ENCODE measurements around the gene ABRACL. TPM values are rescaled to one million over a fixed set of nuclear protein-coding genes. Genes with fewer than 3 reads are reported as not detected.

Gene ABRACL
- total RNA-seq, 1 experiment from 2014 or later, result 117 TPM

DNA sequence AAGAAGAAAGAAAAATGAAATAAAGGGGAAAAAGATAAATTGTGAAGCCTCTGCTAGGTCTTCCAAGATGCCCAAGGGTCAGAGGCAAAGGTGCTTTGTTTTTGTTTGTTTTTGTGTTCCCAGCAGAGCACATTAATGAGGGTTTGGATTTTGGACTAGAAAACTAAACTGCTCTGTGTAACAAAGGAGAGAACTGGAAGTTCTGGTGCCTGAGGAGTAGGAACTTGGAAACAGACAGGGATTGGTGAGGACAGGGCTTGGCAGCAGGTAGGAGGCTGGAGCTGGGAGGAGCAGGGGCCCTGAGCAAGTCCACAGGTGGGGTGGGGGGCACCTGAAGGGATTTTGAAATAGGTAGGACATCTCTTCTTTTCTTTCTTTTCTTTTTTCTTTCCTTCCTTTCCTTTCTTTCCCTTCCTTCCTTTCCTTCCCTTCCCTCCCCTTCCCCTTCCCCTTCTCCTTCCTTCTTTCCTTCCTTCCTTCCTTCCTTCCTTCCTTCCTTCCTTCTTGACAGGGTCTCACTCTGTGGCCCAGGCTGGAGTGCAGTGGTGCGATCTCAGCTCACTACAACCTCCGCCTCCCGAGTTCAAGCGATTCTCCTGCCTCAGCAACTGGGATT is 15.3 kb upstream of the ABRACL start (continued):
- no peak for TF ChIP-seq OVOL2 (CRISPR knock-in tag; IDR thresholded peaks at IDR 0.05; ENCODE audit: borderline replicate concordance)
- TF ChIP-seq, protein P1, sequence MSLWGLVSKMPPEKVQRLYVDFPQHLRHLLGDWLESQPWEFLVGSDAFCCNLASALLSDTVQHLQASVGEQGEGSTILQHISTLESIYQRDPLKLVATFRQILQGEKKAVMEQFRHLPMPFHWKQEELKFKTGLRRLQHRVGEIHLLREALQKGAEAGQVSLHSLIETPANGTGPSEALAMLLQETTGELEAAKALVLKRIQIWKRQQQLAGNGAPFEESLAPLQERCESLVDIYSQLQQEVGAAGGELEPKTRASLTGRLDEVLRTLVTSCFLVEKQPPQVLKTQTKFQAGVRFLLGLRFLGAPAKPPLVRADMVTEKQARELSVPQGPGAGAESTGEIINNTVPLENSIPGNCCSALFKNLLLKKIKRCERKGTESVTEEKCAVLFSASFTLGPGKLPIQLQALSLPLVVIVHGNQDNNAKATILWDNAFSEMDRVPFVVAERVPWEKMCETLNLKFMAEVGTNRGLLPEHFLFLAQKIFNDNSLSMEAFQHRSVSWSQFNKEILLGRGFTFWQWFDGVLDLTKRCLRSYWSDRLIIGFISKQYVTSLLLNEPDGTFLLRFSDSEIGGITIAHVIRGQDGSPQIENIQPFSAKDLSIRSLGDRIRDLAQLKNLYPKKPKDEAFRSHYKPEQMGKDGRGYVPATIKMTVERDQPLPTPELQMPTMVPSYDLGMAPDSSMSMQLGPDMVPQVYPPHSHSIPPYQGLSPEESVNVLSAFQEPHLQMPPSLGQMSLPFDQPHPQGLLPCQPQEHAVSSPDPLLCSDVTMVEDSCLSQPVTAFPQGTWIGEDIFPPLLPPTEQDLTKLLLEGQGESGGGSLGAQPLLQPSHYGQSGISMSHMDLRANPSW (CRISPR knock-in tag; conservative IDR thresholded peaks at IDR 0.05; ENCODE audit: low read depth), result no peak
- TF ChIP-seq SMAD4 (CRISPR knock-in tag; IDR thresholded peaks at IDR 0.05), result no peak
- TF ChIP-seq PRRX2 (CRISPR knock-in tag; IDR thresholded peaks at IDR 0.05), result no peak
- TF ChIP-seq, protein P2, sequence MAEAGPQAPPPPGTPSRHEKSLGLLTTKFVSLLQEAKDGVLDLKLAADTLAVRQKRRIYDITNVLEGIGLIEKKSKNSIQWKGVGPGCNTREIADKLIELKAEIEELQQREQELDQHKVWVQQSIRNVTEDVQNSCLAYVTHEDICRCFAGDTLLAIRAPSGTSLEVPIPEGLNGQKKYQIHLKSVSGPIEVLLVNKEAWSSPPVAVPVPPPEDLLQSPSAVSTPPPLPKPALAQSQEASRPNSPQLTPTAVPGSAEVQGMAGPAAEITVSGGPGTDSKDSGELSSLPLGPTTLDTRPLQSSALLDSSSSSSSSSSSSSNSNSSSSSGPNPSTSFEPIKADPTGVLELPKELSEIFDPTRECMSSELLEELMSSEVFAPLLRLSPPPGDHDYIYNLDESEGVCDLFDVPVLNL (CRISPR knock-in tag; IDR thresholded peaks at IDR 0.05; ENCODE audit: borderline replicate concordance, low read depth), result no peak

GRCh38 chr6:139014945-139015344 is 13.6 kb upstream of the ABRACL start:
- no peaks in the 10 kb centered on the region for H3K27me3 Mint-ChIP-seq (ENCODE audit: low read depth)
- H3K4me3 Mint-ChIP-seq, result no peak overlapping the region
- H3K36me3 Mint-ChIP-seq, result no peaks in the 10 kb centered on the region
- POLR2A ChIA-PET, result interaction anchor here (0.5 kb wide), 1 partner anchor 41 kb away, joined by 3 read pairs; no protein-coding TSS in a partner anchor
- no peak for ATAC-seq
- CTCF ChIA-PET, result interaction anchor here (0.5 kb wide), 1 partner anchor 51 kb away, joined by 3 read pairs; no protein-coding TSS in a partner anchor
- H3K27ac Mint-ChIP-seq, result no peak overlapping the region
- peaks cover 41% of the 10 kb centered on the region for H3K4me1 Mint-ChIP-seq
- DNase-seq (ENCODE audit: low spot score), result no peak
- H3K9me3 Mint-ChIP-seq, result no peaks in the 10 kb centered on the region
- TF ChIP-seq, protein P3, sequence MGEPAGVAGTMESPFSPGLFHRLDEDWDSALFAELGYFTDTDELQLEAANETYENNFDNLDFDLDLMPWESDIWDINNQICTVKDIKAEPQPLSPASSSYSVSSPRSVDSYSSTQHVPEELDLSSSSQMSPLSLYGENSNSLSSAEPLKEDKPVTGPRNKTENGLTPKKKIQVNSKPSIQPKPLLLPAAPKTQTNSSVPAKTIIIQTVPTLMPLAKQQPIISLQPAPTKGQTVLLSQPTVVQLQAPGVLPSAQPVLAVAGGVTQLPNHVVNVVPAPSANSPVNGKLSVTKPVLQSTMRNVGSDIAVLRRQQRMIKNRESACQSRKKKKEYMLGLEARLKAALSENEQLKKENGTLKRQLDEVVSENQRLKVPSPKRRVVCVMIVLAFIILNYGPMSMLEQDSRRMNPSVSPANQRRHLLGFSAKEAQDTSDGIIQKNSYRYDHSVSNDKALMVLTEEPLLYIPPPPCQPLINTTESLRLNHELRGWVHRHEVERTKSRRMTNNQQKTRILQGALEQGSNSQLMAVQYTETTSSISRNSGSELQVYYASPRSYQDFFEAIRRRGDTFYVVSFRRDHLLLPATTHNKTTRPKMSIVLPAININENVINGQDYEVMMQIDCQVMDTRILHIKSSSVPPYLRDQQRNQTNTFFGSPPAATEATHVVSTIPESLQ (CRISPR knock-in tag; IDR thresholded peaks at IDR 0.05), result no peak
- no peak for TF ChIP-seq ZNF425 (CRISPR knock-in tag; conservative IDR thresholded peaks at IDR 0.05)
- TF ChIP-seq KAT7 (CRISPR knock-in tag; IDR thresholded peaks at IDR 0.05; ENCODE audit: borderline replicate concordance), result no peak
- no peak for TF ChIP-seq OVOL2 (CRISPR knock-in tag; IDR thresholded peaks at IDR 0.05; ENCODE audit: borderline replicate concordance)
- TF ChIP-seq, protein P4, sequence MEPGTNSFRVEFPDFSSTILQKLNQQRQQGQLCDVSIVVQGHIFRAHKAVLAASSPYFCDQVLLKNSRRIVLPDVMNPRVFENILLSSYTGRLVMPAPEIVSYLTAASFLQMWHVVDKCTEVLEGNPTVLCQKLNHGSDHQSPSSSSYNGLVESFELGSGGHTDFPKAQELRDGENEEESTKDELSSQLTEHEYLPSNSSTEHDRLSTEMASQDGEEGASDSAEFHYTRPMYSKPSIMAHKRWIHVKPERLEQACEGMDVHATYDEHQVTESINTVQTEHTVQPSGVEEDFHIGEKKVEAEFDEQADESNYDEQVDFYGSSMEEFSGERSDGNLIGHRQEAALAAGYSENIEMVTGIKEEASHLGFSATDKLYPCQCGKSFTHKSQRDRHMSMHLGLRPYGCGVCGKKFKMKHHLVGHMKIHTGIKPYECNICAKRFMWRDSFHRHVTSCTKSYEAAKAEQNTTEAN (CRISPR knock-in tag; IDR thresholded peaks at IDR 0.05), result no peak
- no peak for TF ChIP-seq ZNF219 (CRISPR knock-in tag; IDR thresholded peaks at IDR 0.05; ENCODE audit: borderline replicate concordance)
- TF ChIP-seq, protein P2 (CRISPR knock-in tag; IDR thresholded peaks at IDR 0.05; ENCODE audit: borderline replicate concordance, low read depth), result no peak
- TF ChIP-seq, protein P5, sequence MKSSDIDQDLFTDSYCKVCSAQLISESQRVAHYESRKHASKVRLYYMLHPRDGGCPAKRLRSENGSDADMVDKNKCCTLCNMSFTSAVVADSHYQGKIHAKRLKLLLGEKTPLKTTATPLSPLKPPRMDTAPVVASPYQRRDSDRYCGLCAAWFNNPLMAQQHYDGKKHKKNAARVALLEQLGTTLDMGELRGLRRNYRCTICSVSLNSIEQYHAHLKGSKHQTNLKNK (CRISPR knock-in tag; IDR thresholded peaks at IDR 0.05), result no peak
- TF ChIP-seq HMGXB4 (CRISPR knock-in tag; IDR thresholded peaks at IDR 0.05), result no peak
- no peak for TF ChIP-seq TCF7 (CRISPR knock-in tag; IDR thresholded peaks at IDR 0.05; ENCODE audit: low read depth)
- TF ChIP-seq ZBTB21 (CRISPR knock-in tag; IDR thresholded peaks at IDR 0.05; ENCODE audit: borderline replicate concordance), result no peak
- TF ChIP-seq NFATC4 (CRISPR knock-in tag; IDR thresholded peaks at IDR 0.05), result no peak
- TF ChIP-seq NR2C2 (CRISPR knock-in tag; IDR thresholded peaks at IDR 0.05), result no peak
- TF ChIP-seq CDX4 (CRISPR knock-in tag; IDR thresholded peaks at IDR 0.05; ENCODE audit: borderline replicate concordance), result no peak
- no peak for TF ChIP-seq PRRX2 (CRISPR knock-in tag; IDR thresholded peaks at IDR 0.05)
- TF ChIP-seq FOXK1 (CRISPR knock-in tag; IDR thresholded peaks at IDR 0.05), result no peak
- TF ChIP-seq RORB (CRISPR knock-in tag; IDR thresholded peaks at IDR 0.05), result no peak
- TF ChIP-seq ZNF232 (CRISPR knock-in tag; IDR thresholded peaks at IDR 0.05), result no peak
- TF ChIP-seq MXD4 (CRISPR knock-in tag; IDR thresholded peaks at IDR 0.05; ENCODE audit: borderline replicate concordance), result no peak

All from WTC11 (cell line).